Colonic mucosa (tissue), 4 donors: ENCODE results near the gene FUCA2. TPM values are rescaled to one million over a fixed set of nuclear protein-coding genes. Genes with fewer than 3 reads are reported as not detected.
"Not testable (repeated sequence)": the region's sequence is repeated elsewhere in the genome, so short reads cannot be mapped to it uniquely, and the experiment has no call there.

ENCODE experiments used
- DNase-seq: peaks from one replicate; pipeline ENCODE4 v3.0.0-alpha.2; 2020
- H3K27ac ChIP-seq: fragments of 200-600 bp; one replicate; pipeline ENCODE4 v1.8.0; 2021
- H3K27me3 ChIP-seq: fragments of 200-600 bp; one replicate; pipeline ENCODE4 v1.8.0; 2021
- H3K36me3 ChIP-seq: fragments of 200-600 bp; one replicate; pipeline ENCODE4 v1.8.0; 2021
- H3K4me1 ChIP-seq: fragments of 200-600 bp; one replicate; pipeline ENCODE4 v1.8.0; 2021; ENCODE audit warnings: mild to moderate bottlenecking
- H3K4me3 ChIP-seq: fragments of 200-600 bp; one replicate; pipeline ENCODE4 v1.8.0; 2021
- H3K9ac ChIP-seq, 2 donors: one replicate each; pipeline ENCODE4 v1.7.0; 2013; ENCODE audit warnings: control low read depth in 2 of 2, low read depth in 2 of 2, low read length in 2 of 2
- H3K9me3 ChIP-seq: fragments of 200-600 bp; one replicate; pipeline ENCODE4 v1.8.0; 2021
- CTCF ChIP-seq: fragments of 200-600 bp; IDR thresholded peaks from one replicate; pipeline ENCODE4 v1.8.0; 2022; ENCODE audit warnings: antibody characterized with exemption, mild to moderate bottlenecking
- intact Hi-C: fragments of 100-400 bp; cut with DNase I; formaldehyde crosslinking; loops from one replicate; pipeline ENCODE4 v1.14.1; 2022
- total RNA-seq, 2 donors: library from RNA; stranded (reverse); fragmentation: NEBNext Ultra II Directional in 1 of 2; extraction: Animal tissue kit (Norgen Biotek cat#: 25700) in 1 of 2; gene quantifications; one replicate each; pipeline ENCODE4 v1.2.1, GENCODE V29; 2021
- donor health status: healthy.
- donor health status: DM: no; HTN: no; CAD: no.
- donor health status: DM: no; HTN: no; CAD: no.

The FUCA2 gene
- total RNA-seq, 2 donors from 2014 or later = 72.2 to 93.1 TPM

GRCh38 chr6:143516690-143517446, 5.3 kb upstream of the FUCA2 start:
- no peak overlapping the region for H3K4me3 ChIP-seq
- intact Hi-C loops = no loop called here
- TF ChIP-seq CTCF = no peak
- H3K27me3 ChIP-seq = no peaks in the 10 kb centered on the region
- H3K4me1 ChIP-seq = no peaks in the 10 kb centered on the region
- H3K27ac ChIP-seq = no peak overlapping the region
- H3K9me3 ChIP-seq = no peaks in the 10 kb centered on the region
- H3K9ac ChIP-seq = no peak overlapping the region
- peak; percentile 41 for DNase-seq
- no peaks in the 10 kb centered on the region for H3K36me3 ChIP-seq

GRCh38 chr6:143515766-143516355, 4.3 kb upstream of the FUCA2 start:
- Histone ChIP-seq H3K9ac (no peak overlapping the region), H3K9me3 (no peaks in the 10 kb centered on the region), H3K27ac (no peak overlapping the region), H3K4me1 (no peaks in the 10 kb centered on the region), H3K27me3 (no peaks in the 10 kb centered on the region), H3K4me3 (no peak overlapping the region), H3K36me3 (no peaks in the 10 kb centered on the region)
- no peak for TF ChIP-seq CTCF
- no peak for DNase-seq
- intact Hi-C loops = no loop called here

GRCh38 chr6:143515061-143515760, 3.7 kb upstream of the FUCA2 start:
- intact Hi-C loops = no loop called here
- Histone ChIP-seq H3K9me3 (no peaks in the 10 kb centered on the region), H3K27me3 (no peaks in the 10 kb centered on the region), H3K4me3 (no peak overlapping the region), H3K27ac (no peak overlapping the region), H3K9ac (no peak overlapping the region), H3K4me1 (no peaks in the 10 kb centered on the region), H3K36me3 (no peaks in the 10 kb centered on the region)
- no peak for TF ChIP-seq CTCF
- peak; percentile 27 for DNase-seq

GRCh38 chr6:143513410-143513809, 1.9 kb upstream of the FUCA2 start:
- Histone ChIP-seq H3K9ac (no peak overlapping the region), H3K4me3 (no peak overlapping the region), H3K27ac (no peak overlapping the region), H3K4me1 (peaks cover 3% of the 10 kb centered on the region), H3K9me3 (no peaks in the 10 kb centered on the region), H3K27me3 (no peaks in the 10 kb centered on the region), H3K36me3 (no peaks in the 10 kb centered on the region)
- DNase-seq = peak; percentile 69
- intact Hi-C loops = no loop called here
- peak; percentile 52 for TF ChIP-seq CTCF

GRCh38 chr6:143510326-143510725, 1.2 kb downstream of the FUCA2 start:
- peak overlapping the region; percentile 77 for H3K4me3 ChIP-seq
- H3K9me3 ChIP-seq, DNase-seq, intact Hi-C loops, H3K27me3 ChIP-seq, H3K36me3 ChIP-seq, H3K4me1 ChIP-seq, H3K27ac ChIP-seq, H3K9ac ChIP-seq: not testable (repeated sequence)
